PFSK-1 (cell line): ENCODE results near the gene PAX8.

Source experiments
- FOXP2 ChIP-seq: optimal IDR thresholded peaks from 2 replicates; pipeline ENCODE3; 2011; ENCODE audit warnings: borderline replicate concordance, control low read depth, inconsistent platforms; ENCODE audit not compliant: insufficient read depth; ENCODE audit errors: extremely low read length, extremely low read depth
- POLR2AphosphoS5 ChIP-seq: IDR thresholded peaks from 2 replicates; pipeline ENCODE4 v1.6.1; 2012; ENCODE audit warnings: low read depth, mild to moderate bottlenecking, control low read depth, low read length, moderate library complexity
- REST ChIP-seq, 2 experiments: IDR thresholded peaks; 2 replicates each; pipeline versions ENCODE4 v1.6.1 to v1.8.0; 2011 to 2012; ENCODE audit warnings: low read depth in 2 of 2, low read length in 2 of 2, control low read depth in 1 of 2, inconsistent platforms in 1 of 2, mild to moderate bottlenecking in 1 of 2, moderate library complexity in 1 of 2; ENCODE audit not compliant: insufficient read depth in 1 of 2
- SIN3A ChIP-seq: IDR thresholded peaks from 2 replicates; pipeline ENCODE4 v1.6.1; 2012; ENCODE audit warnings: mild to moderate bottlenecking, low read length, moderate library complexity, borderline replicate concordance; ENCODE audit not compliant: insufficient read depth
- TAF1 ChIP-seq: IDR thresholded peaks from 2 replicates; pipeline ENCODE4 v1.6.1; 2012; ENCODE audit warnings: low read length, control low read depth, borderline replicate concordance; ENCODE audit not compliant: insufficient read depth

The PAX8 gene

GRCh38 chr2:113216891-113217454 is 61.7 kb downstream of the PAX8 start:
- no peak for TF ChIP-seq FOXP2
- TF ChIP-seq SIN3A: no peak

- no peak for TF ChIP-seq REST (IDR thresholded peaks at IDR 0.05; ENCODE audit: insufficient read depth in 1 of 2, low read depth in 2 of 2, low read length in 2 of 2)
- no peak for TF ChIP-seq SIN3A
- TF ChIP-seq FOXP2: no peak
Observed at GRCh38 chr2:113216321-113216720, 62.4 kb downstream of the PAX8 start.

- no peak for TF ChIP-seq REST (IDR thresholded peaks at IDR 0.05; ENCODE audit: insufficient read depth in 1 of 2, low read depth in 2 of 2, low read length in 2 of 2)
- TF ChIP-seq FOXP2: no peak
- TF ChIP-seq POLR2AphosphoS5: no peak
- TF ChIP-seq SIN3A: no peak
- no peak for TF ChIP-seq TAF1
Observed at GRCh38 chr2:113215056-113215455, 63.7 kb downstream of the PAX8 start.

- TF ChIP-seq FOXP2 (no peak), REST (IDR thresholded peaks at IDR 0.05; ENCODE audit: insufficient read depth in 1 of 2, low read depth in 2 of 2, low read length in 2 of 2) (no peak), POLR2AphosphoS5 (no peak)
Observed at GRCh38 chr2:113214141-113214540, 64.6 kb downstream of the PAX8 start.

GRCh38 chr2:113213061-113213930 is 65.4 kb downstream of the PAX8 start:
- TF ChIP-seq TAF1 (no peak), REST (IDR thresholded peaks at IDR 0.05; ENCODE audit: insufficient read depth in 1 of 2, low read depth in 2 of 2, low read length in 2 of 2) (no peak), SIN3A (no peak), FOXP2 (no peak), POLR2AphosphoS5 (no peak)
